GM12878 (cell line): Measurements from ENCODE around the gene TXNRD1.

Experiments used
- EZH2 ChIP-seq: IDR thresholded peaks from 2 replicates; pipeline ENCODE4 v1.6.1; 2012; ENCODE audit warnings: low read depth, mild to moderate bottlenecking, control low read depth, inconsistent platforms, low read length, borderline replicate concordance; ENCODE audit not compliant: control insufficient read depth
- MXI1 ChIP-seq: fragments of 150-350 bp; IDR thresholded peaks from 2 replicates; pipeline ENCODE4 v1.6.1; 2011; ENCODE audit warnings: low read depth, mild to moderate bottlenecking, inconsistent platforms, low read length, improper control_type of control experiment
- POLR2A ChIP-seq: IDR thresholded peaks from 2 replicates; pipeline ENCODE4 v1.6.1; 2011; ENCODE audit warnings: low read depth, mild to moderate bottlenecking, low read length
- ZBTB33 ChIP-seq: fragments of 450-650 bp; IDR thresholded peaks from 2 replicates; pipeline ENCODE4 v1.6.1; 2017; ENCODE audit warnings: mild to moderate bottlenecking

DNA sequence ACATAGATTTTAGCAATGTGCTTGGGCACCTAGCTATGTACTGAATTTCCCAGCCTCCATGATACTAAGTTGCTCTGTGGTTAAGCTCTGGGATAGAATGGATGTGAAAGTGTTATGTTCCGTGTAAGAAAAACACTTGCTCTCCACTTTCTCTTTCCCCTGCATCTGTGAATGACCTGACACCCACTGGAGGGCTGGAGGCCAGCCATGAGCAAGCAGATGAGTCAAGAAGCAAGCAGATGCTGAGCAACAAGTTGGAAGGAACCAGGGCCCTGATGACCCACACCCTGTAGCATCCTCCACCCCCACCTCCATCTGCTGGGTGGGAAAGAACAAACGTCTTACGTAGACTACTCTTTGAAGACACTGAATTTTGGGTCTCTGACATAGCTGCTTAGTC lies 144.6 kb downstream of the TXNRD1 start:
- TF ChIP-seq ZBTB33 (no peak), EZH2 (no peak), POLR2A (no peak), MXI1 (no peak)
